Progenitor cell of endocrine pancreas (in vitro differentiated cells): Measurements from ENCODE around the gene LIN7B. TPM values are rescaled to one million over a fixed set of nuclear protein-coding genes. Genes with fewer than 3 reads are reported as not detected.
A peak's percentile ranks its signal among the peaks of the same experiment; 100 is the strongest.
"Not testable (repeated sequence)": the region's sequence is repeated elsewhere in the genome, so short reads cannot be mapped to it uniquely, and the experiment has no call there.

Source experiments
- DNase-seq: peaks from one replicate; pipeline ENCODE4 v3.0.0; 2021; ENCODE audit warnings: low spot score; ENCODE audit not compliant: unreplicated experiment
- H3K27ac Mint-ChIP-seq: 2 replicates; pipeline ENCODE4 v1.8.0; 2021; ENCODE audit warnings: mild to moderate bottlenecking, moderate library complexity, mixed read lengths
- H3K27me3 Mint-ChIP-seq: 2 replicates; pipeline ENCODE4 v1.8.0; 2021; ENCODE audit warnings: mixed read lengths
- H3K36me3 Mint-ChIP-seq: 2 replicates; pipeline ENCODE4 v1.8.0; 2022; ENCODE audit warnings: mixed read lengths; ENCODE audit not compliant: insufficient read depth
- H3K4me1 Mint-ChIP-seq: 2 replicates; pipeline ENCODE4 v1.8.0; 2021; ENCODE audit warnings: low read depth, mixed read lengths
- H3K4me3 Mint-ChIP-seq: 2 replicates; pipeline ENCODE4 v1.8.0; 2021; ENCODE audit warnings: low read depth, mild to moderate bottlenecking, moderate library complexity, mixed read lengths
- H3K9me3 Mint-ChIP-seq: 2 replicates; pipeline ENCODE4 v1.8.0; 2021; ENCODE audit warnings: low read depth, mixed read lengths
- CTCF ChIP-seq: fragments of 200-600 bp; sonication (generic); IDR thresholded peaks from one replicate; pipeline ENCODE4 v1.5.0; 2021; ENCODE audit warnings: antibody characterized with exemption, mild to moderate bottlenecking; ENCODE audit not compliant: unreplicated experiment
- total RNA-seq: library from RNA; stranded (reverse); gene quantifications from 2 replicates; pipeline ENCODE4 v1.2.1, GENCODE V29; 2021

Gene LIN7B
- total RNA-seq, 1 donor from 2014 or later: 7.0 TPM

DNA sequence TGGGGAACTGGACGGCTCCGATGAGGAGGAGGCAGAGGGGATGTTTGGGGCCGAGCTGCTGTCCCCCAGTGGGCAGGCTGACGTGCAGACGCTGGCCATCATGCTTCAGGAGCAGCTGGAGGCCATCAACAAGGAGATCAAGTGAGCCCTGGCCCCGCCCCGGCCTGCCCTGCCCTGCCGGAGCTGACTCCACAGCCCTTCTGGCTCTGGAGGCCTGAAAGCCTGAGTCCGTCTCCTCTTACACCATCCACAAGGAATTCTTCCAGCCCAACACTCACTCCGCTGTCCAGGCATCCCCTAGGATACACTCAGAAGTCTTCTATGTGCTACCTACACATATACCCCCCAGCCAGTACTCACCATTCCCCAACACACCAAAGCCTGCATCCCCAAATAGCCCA lies 22.6 kb downstream of the LIN7B start:
- Mint-ChIP-seq H3K27me3 (peaks cover 36% of the 10 kb centered on the region), H3K4me3 (no peak overlapping the region), H3K27ac (no peak overlapping the region), H3K36me3 (peaks cover 2% of the 10 kb centered on the region), H3K4me1 (no peaks in the 10 kb centered on the region), H3K9me3 (peaks cover 2% of the 10 kb centered on the region)
- DNase-seq: no peak
- no peak for TF ChIP-seq CTCF

DNA sequence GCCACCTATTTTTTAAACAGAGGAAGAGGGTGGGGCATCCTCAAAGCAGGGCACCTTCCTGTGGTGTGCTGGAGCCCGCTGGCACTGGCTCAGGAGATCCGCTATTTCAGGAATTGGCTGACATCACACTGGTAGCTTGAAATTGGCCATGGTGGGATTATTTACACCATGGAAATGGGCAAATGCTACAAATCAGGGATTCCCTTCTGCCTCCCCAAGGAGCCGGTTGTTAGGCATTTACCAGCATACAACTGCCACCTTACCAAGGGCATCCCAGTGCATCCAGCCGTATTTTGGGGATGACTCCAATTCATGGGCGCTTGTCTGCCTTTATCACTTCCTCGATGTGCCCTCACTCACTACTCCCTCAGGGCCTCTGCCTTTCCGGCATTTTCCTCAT lies 26.8 kb downstream of the LIN7B start:
- DNase-seq: no peak
- peaks cover 7% of the 10 kb centered on the region for H3K4me1 Mint-ChIP-seq
- peaks cover 37% of the 10 kb centered on the region for H3K27me3 Mint-ChIP-seq
- H3K36me3 Mint-ChIP-seq: peaks cover 2% of the 10 kb centered on the region
- H3K27ac Mint-ChIP-seq: peak overlapping the region; percentile 45
- TF ChIP-seq CTCF: no peak
- H3K9me3 Mint-ChIP-seq: peaks cover 2% of the 10 kb centered on the region
- no peak overlapping the region for H3K4me3 Mint-ChIP-seq

GRCh38 chr19:49141352-49141751 lies 27.2 kb downstream of the LIN7B start:
- TF ChIP-seq CTCF: no peak
- Mint-ChIP-seq H3K27me3 (peaks cover 39% of the 10 kb centered on the region), H3K4me1 (peaks cover 9% of the 10 kb centered on the region)

DNA sequence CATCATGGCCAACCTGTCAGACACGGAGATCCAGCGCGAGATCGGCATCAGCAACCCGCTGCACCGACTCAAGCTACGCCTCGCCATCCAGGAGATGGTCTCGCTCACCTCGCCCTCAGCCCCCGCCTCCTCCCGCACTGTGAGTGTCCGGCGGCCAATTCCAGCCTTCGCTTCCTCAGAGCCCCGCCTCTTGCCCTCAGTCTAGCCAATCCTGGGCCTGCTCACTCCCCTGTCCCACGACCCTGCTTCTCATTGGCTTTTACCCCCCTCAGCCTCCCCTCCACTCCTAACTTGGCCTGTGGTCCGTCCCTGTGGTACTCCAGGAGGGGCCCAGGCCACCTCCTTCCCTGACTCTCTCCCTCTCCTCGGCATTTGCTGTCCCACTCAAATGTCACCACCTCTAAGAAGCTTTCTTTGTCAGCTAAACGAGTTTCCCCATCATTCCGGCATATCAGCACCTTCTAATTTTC lies 28.7 kb downstream of the LIN7B start:
- H3K4me3 Mint-ChIP-seq: peak overlapping the region; percentile 82
- no peak for TF ChIP-seq CTCF
- no peaks in the 10 kb centered on the region for H3K9me3 Mint-ChIP-seq
- DNase-seq: peak; percentile 79
- H3K36me3 Mint-ChIP-seq: no peaks in the 10 kb centered on the region
- peak overlapping the region; percentile 80 for H3K27ac Mint-ChIP-seq
- H3K27me3 Mint-ChIP-seq: peaks cover 40% of the 10 kb centered on the region
- peaks cover 10% of the 10 kb centered on the region for H3K4me1 Mint-ChIP-seq

More at GRCh38 chr19:49141352-49141751, 27.2 kb downstream of the LIN7B start:
- no peak overlapping the region for H3K27ac Mint-ChIP-seq
- no peak overlapping the region for H3K4me3 Mint-ChIP-seq
- H3K36me3 Mint-ChIP-seq: peaks cover 2% of the 10 kb centered on the region
- H3K9me3 Mint-ChIP-seq: peaks cover 2% of the 10 kb centered on the region
- DNase-seq: no peak

GRCh38 chr19:49145573-49146407 lies 31.6 kb downstream of the LIN7B start:
- DNase-seq: peak; percentile 73
- TF ChIP-seq CTCF: peak; percentile 85
- H3K36me3 Mint-ChIP-seq: no peaks in the 10 kb centered on the region
- no peak overlapping the region for H3K27ac Mint-ChIP-seq
- peaks cover 14% of the 10 kb centered on the region for H3K4me1 Mint-ChIP-seq
- H3K9me3 Mint-ChIP-seq: no peaks in the 10 kb centered on the region
- H3K27me3 Mint-ChIP-seq: peaks cover 33% of the 10 kb centered on the region
- peak overlapping the region; percentile 45 for H3K4me3 Mint-ChIP-seq

DNA sequence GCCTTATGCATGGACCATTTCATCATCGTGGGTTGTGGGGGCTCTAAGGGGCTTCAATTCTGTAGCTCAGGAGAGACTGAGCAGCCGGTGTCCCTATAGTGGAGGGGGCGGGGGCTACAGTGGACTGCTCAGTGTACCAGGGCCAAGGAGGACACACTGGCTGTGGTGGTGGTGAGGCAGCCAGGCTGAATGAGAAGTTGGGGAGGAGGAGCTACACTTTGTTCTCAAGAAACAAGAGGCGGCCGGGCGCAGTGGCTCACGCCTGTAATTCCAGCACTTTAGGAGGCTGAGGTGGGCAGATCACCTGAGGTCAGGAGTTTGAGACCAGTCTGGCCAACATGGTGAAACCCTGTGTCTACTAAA lies 32.2 kb downstream of the LIN7B start:
- H3K36me3 Mint-ChIP-seq, H3K9me3 Mint-ChIP-seq, DNase-seq, H3K27ac Mint-ChIP-seq: not testable (repeated sequence)
- Mint-ChIP-seq H3K4me3 (peak overlapping the region; percentile 45), H3K4me1 (peaks cover 14% of the 10 kb centered on the region), H3K27me3 (peaks cover 31% of the 10 kb centered on the region)
